GM04503 (cell line): Measurements from ENCODE around the gene BPIFB4.
"Not testable (repeated sequence)": the region's sequence is repeated elsewhere in the genome, so short reads cannot be mapped to it uniquely, and the experiment has no call there.

Experiments
- DNase-seq: peaks from one replicate; pipeline ENCODE4 v3.0.0-alpha.2; 2012; ENCODE audit warnings: low read depth

Gene BPIFB4

DNA sequence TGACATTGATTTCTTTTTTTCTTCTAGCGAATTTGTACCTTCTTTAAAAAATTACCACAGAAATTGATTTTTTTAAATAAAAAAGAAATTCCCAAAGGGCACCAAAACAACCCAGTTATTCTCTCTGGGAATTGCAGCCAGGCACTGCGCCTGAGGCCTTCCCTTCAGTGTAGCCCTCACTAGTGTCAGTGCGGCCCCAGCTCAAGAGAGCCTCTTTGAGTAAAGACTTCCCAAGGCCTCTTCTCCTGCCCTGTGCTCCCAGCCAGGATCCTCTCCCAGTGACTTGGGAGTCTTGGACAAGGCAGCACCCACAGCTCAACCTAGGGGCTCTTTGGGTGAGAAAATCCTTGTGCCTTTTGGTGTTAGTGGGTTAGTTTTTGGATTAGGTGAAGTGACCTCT, 41.5 kb downstream of the BPIFB4 start:
- DNase-seq, result no peak

DNA sequence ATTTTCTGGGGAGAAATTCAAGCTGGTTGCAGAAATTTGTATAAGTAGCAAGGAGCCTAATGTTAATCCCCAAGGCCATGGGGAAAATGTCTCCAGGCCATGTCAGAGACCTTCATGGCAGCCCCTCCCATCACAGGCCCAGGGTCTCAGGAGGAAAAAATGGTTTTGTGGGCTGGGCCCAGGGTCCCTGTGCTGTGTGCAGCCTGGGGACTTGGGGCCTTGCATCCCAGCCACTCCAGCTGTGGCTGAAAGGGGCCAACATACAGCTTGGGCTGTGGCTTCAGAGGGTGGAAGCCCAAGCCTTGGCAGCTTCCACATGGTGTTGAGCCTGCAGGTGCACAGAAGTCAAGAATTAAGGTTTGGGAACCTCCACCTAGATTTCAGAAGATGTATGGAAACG, 42.9 kb downstream of the BPIFB4 start:
- not testable (repeated sequence) for DNase-seq

DNA sequence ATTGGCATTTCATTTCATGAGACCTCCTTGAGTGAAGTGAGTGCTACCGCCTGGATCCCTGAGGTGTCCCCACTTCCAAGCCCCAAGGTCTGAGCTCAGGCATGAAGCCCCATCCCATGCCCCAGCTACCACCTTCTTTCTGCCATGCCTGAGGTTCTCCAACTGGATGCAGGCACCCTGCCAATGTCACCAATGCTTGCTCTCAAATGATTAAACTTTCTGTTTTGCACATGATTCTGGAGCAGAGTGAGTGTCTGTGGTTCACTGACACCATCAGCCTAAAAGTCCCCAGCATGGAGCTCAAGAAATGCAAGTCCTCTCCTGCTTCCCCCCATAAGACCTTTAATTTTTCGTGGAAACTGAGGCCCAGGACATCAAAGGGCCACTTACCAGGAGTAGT, 44.8 kb downstream of the BPIFB4 start:
- DNase-seq, result no peak

DNA sequence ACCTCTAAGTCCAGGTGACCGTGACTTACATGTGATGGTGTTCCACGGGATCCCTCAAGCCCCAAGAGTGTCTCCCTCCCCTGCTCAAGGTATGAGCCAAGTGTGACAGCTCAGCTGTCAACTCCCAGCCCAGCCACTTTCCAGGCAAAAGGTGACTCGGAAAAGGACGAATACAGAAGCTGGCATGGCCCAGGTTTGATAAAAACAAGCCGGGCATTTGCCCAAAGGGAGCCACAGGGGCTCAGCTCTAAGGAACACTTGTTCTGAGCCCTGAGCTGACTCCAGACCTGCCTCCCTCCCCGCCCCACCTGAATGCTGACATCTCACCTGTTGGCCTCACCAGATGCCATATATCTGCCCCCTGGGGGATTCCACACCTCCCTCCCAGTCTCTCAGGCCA, 45.6 kb downstream of the BPIFB4 start:
- DNase-seq, result no peak

DNA sequence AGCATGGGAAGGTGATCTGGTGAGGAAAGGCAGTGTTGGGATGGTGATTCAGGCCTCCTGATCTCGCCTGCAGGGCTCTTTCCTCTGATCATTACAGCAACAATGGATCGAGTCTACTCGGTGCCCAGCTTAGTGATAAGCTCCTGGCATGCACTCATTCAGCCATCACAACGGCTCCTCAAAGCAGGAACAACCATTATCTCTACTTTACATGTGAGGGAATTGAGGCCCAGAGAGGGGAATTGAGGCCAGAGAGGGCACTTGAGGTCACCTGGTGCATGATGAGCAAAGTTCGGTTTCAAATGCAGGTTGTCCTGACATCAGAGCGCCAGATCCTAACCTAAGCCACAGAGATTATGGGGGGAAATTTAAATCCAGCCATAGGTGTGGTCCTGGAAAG, 46.5 kb downstream of the BPIFB4 start:
- DNase-seq, result no peak

DNA sequence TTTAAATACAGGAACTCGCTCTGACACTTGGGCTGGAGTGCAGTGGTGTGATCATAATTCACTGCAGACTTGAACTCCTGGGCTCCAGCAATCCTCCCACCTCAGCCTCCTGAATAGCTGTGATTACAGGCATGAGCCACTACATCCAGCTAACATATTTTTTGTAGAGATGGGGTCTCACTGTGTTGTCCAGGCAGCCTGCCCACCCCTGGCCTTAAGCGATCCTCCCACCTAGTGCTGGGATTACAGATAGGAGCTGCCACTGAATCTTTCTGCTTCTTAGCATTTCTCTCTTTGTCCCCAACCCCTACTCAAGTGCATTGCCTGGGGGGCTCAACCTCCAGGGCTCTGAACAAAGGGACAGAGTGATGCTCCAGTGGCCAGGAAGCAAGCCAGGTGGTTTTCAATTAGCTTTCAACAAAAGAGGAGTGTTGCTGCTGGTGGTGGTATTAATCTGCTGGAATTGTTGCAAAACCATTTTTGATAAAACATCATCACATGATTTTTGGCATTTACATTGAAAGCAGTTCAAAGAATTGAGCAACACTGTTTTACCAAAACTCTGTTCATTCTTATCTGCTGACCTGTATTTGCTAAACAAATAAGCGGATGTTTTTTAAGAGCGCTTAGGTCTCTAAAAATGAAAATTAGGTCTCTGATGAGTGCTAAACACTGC, 48.1 kb downstream of the BPIFB4 start:
- no peak for DNase-seq

- DNase-seq, result peak; percentile 98
Observed at GRCh38 chr20:33130568-33131061, 51.2 kb downstream of the BPIFB4 start.

GRCh38 chr20:33131949-33132473, 52.6 kb downstream of the BPIFB4 start:
- no peak for DNase-seq

GRCh38 chr20:33132513-33133372, 53.3 kb downstream of the BPIFB4 start:
- no peak for DNase-seq

GRCh38 chr20:33133373-33133941, 54.0 kb downstream of the BPIFB4 start:
- no peak for DNase-seq

DNA sequence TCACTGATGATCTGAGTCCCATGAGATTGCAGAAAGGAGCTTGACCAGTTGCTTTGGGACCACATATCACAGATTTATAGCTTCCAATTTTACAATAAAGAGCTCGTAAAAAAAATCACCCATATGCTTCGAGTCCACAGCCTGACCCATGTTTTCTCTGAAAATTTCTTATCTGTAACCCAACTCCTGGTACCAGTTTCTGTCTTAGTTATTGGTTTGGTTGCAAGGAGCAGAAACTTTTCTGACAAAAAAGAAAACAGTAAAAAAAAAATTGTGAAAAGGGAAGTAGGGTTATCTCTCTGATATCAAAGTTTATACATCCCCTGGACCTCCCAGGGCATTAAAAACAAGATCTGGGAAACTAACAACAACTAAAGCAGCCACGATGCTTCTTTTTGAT, 57.8 kb downstream of the BPIFB4 start:
- DNase-seq, result no peak

DNA sequence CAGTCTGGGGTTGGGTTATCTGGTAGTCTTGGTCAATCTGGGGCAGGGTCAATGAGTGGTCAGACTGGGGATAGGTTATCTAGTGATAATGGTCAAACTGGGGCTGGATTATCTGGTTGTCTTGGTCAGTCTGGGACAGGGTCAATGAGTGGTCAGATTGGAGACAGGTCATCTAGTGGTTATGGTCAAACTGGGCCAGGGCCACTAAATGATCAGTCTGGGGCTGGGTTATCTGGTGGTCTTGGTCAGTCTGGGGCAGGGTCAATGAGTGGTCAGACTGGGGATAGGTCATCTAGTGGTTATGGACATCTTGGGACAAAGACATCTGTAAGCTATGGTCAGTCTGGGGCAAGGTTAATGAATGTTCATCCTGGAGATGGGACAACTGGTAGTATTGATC, 60.0 kb downstream of the BPIFB4 start:
- no peak for DNase-seq

GRCh38 chr20:33145521-33145920, 66.1 kb downstream of the BPIFB4 start:
- no peak for DNase-seq

DNA sequence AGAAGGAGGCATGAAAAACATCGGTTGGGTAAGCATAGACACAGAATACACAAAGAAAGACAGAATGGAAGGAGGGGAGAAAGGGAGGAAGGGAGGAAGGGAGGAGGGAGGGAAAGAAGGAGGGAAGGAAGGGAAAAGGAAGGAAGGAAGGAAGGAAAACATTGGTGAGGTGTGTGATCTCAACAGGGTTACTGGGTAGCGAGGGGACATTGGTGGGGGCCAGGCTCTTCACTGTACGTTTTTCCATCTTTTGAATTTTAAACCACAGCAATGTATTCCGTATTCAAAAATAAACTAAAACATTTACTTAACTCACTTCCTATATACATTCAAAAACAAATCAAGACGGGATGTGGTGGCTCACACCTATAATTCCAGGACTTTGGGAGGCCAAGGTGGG, 67.9 kb downstream of the BPIFB4 start:
- no peak for DNase-seq

DNA sequence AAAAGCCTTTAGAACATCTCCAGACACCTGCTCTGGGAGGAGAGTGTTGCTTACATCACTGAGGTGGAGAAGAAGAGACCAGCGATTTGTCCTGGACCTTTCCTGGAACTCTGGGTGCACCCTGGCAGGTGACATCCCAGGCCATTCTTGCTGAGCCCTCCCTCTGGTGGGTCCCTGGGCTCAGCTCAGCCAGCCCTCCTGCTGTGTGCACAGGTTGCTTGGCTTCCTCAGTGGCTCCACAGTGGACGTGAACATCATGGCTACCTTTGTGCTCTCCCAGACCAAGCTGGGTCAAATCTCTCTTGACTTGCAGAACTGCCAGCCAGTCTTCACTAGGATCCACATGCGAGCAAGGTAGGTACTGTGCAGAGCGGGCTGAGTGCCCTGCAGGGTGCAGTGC, 68.6 kb downstream of the BPIFB4 start:
- no peak for DNase-seq

GRCh38 chr20:33154252-33154651, 74.8 kb downstream of the BPIFB4 start:
- DNase-seq, result no peak

- no peak for DNase-seq
Observed at GRCh38 chr20:33158637-33159385, 79.4 kb downstream of the BPIFB4 start.

GRCh38 chr20:33159713-33160112, 80.3 kb downstream of the BPIFB4 start:
- no peak for DNase-seq

- no peak for DNase-seq
Observed at GRCh38 chr20:33160681-33161080, 81.2 kb downstream of the BPIFB4 start.
